Spleen (tissue), 11 donors: ENCODE results near the gene TAF1B. TPM values are rescaled to one million over a fixed set of nuclear protein-coding genes. Genes with fewer than 3 reads are reported as not detected.

Source experiments
- DNase-seq: peaks from one replicate; pipeline ENCODE4 v3.0.0-alpha.2; 2020
- H3K27ac ChIP-seq, 8 donors: fragments of 200-600 bp; sonication (generic) in 7 of 8; 1 replicate in 4 of 8; 2 replicates in 4 of 8; pipeline versions ENCODE4 v1.5.0 to v1.8.0; 2016 to 2021; ENCODE audit warnings: inconsistent platforms in 4 of 8, mild to moderate bottlenecking in 4 of 8, moderate library complexity in 1 of 8
- H3K27me3 ChIP-seq, 7 donors: fragments of 200-600 bp; sonication (generic) in 6 of 7; replicated peaks in 1 of 7; 1 replicate in 4 of 7; 2 replicates in 3 of 7; pipeline versions ENCODE4 v1.5.0 to v1.8.0; 2016 to 2021; ENCODE audit warnings: inconsistent platforms in 3 of 7, mild to moderate bottlenecking in 1 of 7
- H3K36me3 ChIP-seq, 6 donors: fragments of 200-600 bp; sonication (generic) in 5 of 6; 1 replicate in 4 of 6; 2 replicates in 2 of 6; pipeline versions ENCODE4 v1.5.0 to v1.8.0; 2016 to 2021; ENCODE audit warnings: inconsistent platforms in 2 of 6
- H3K4me1 ChIP-seq, 6 donors: fragments of 200-600 bp; sonication (generic) in 5 of 6; 1 replicate in 3 of 6; 2 replicates in 3 of 6; pipeline versions ENCODE4 v1.5.0 to v1.8.0; 2016 to 2021; ENCODE audit warnings: inconsistent platforms in 3 of 6
- H3K4me3 ChIP-seq, 8 donors: fragments of 200-600 bp; sonication (generic) in 7 of 8; 1 replicate in 4 of 8; 2 replicates in 4 of 8; pipeline versions ENCODE4 v1.5.0 to v1.8.0; 2016 to 2021; ENCODE audit warnings: inconsistent platforms in 4 of 8, mild to moderate bottlenecking in 4 of 8, moderate library complexity in 2 of 8
- H3K9me3 ChIP-seq, 8 donors: fragments of 200-600 bp; sonication (generic) in 7 of 8; 1 replicate in 4 of 8; 2 replicates in 4 of 8; pipeline versions ENCODE4 v1.5.0 to v1.8.0; 2016 to 2021; ENCODE audit warnings: inconsistent platforms in 4 of 8
- CTCF ChIP-seq, 11 experiments: fragments of 200-600 bp in 7 of 11; fragments of 450-650 bp in 4 of 11; sonication (generic) in 4 of 11; IDR thresholded peaks in 8 of 11; conservative IDR thresholded peaks in 3 of 11; 1 replicate in 7 of 11; 2 replicates in 4 of 11; pipeline versions ENCODE4 v1.4.0 to v1.8.0; 2016 to 2021; ENCODE audit warnings: antibody characterized with exemption in 11 of 11, inconsistent platforms in 4 of 11, mild to moderate bottlenecking in 1 of 11
- POLR2A ChIP-seq, 3 donors: fragments of 450-650 bp; IDR thresholded peaks; one replicate each; pipeline ENCODE4 v1.5.1; 2017; ENCODE audit warnings: antibody characterized with exemption in 3 of 3, mild to moderate bottlenecking in 1 of 3
- POLR2AphosphoS5 ChIP-seq, 3 donors: sonication (generic); formaldehyde crosslinking; IDR thresholded peaks; one replicate each; pipeline ENCODE4 v1.5.1; 2017; ENCODE audit warnings: antibody characterized with exemption in 3 of 3
- WGBS, 5 donors: extraction: QIAGEN DNeasy Blood & Tissue Kit in 3 of 5; methylation state at CpG; one replicate each; pipeline versions ENCODE4 v1.1.5 to v1.1.7; 2013 to 2018; 5-methylcytosine and 5-hydroxymethylcytosine counted together
- intact Hi-C: fragments of 100-400 bp; cut with DNase I; formaldehyde crosslinking; loops from one replicate; pipeline ENCODE4 v1.15.0; 2023; ENCODE audit warnings: low total_unique reads
- polyA plus RNA-seq, 3 donors: library from polyadenylated mRNA; stranded (reverse); fragments of 200-250 nt; gene quantifications; one replicate each; pipeline ENCODE4 v1.2.1, GENCODE V29; 2013
- total RNA-seq, 7 donors: library from RNA; depleted of rRNA in 3 of 7; stranded (reverse); fragments of >200 nt in 3 of 7; fragmentation: NEBNext Ultra II Directional in 4 of 7; extraction: Animal tissue kit (Norgen Biotek cat#: 25700) in 4 of 7; gene quantifications; one replicate each; pipeline versions ENCODE4 v1.1.0 to v1.2.1, GENCODE V29; 2016 to 2021
- donor health status: healthy with polysubstance abuse.
- donor health status: DM: no; HTN: no; CAD: no; lungs with moderate emphysema.
- donor health status: DM: no; HTN: no; CAD: no.
- donor health status: Bipolar disorder and iron deficiency.
- donor health status: healthy.
- donor health status: DM: no; HTN: no; CAD: no.
- donor health status: DM: yes; HTN: yes; CAD: no.

Gene TAF1B
- total and polyA plus RNA-seq, 10 donors: 3.8 to 26.5 (median 16.7) TPM

GRCh38 chr2:9975805-9976447 lies 132.7 kb downstream of the TAF1B start:
- 56 to 76% (median 68%) methylated on average over 9 of the region's 9 CpGs for WGBS, 5 donors
- Histone ChIP-seq H3K9me3 (no peaks in the 10 kb centered on the region), H3K4me1 (no peaks in the 10 kb centered on the region), H3K27ac (no peak overlapping the region), H3K36me3 (no peaks in the 10 kb centered on the region), H3K4me3 (no peak overlapping the region), H3K27me3 (no peaks in the 10 kb centered on the region)
- DNase-seq: no peak
- TF ChIP-seq POLR2AphosphoS5 (IDR thresholded peaks at IDR 0.05): no peak
- no peak for TF ChIP-seq CTCF (IDR thresholded peaks at IDR 0.05 in 8 of 11, conservative IDR thresholded peaks at IDR 0.05 in 3 of 11)
- no peak for TF ChIP-seq POLR2A (IDR thresholded peaks at IDR 0.05)
- intact Hi-C loops: no loop called here

- 61 to 78% (median 68%) methylated on average over 6 of the region's 6 CpGs for WGBS, 5 donors
- no peak for DNase-seq
- Histone ChIP-seq H3K27ac (no peak overlapping the region), H3K9me3 (no peaks in the 10 kb centered on the region), H3K4me1 (peaks cover 0 to 12% (median 9%) of the 10 kb centered on the region in 6 donors), H3K4me3 (no peak overlapping the region), H3K27me3 (no peaks in the 10 kb centered on the region), H3K36me3 (no peaks in the 10 kb centered on the region)
- intact Hi-C loops: loop anchor here (5.0 kb wide), 1 partner anchor 67 kb away; no protein-coding TSS in a partner anchor
- TF ChIP-seq POLR2AphosphoS5 (IDR thresholded peaks at IDR 0.05) (no peak), POLR2A (IDR thresholded peaks at IDR 0.05) (no peak), CTCF (IDR thresholded peaks at IDR 0.05 in 8 of 11, conservative IDR thresholded peaks at IDR 0.05 in 3 of 11) (no peak)
Observed at GRCh38 chr2:9979977-9980376, 136.7 kb downstream of the TAF1B start.

- Histone ChIP-seq H3K9me3 (no peaks in the 10 kb centered on the region), H3K27ac (no peak overlapping the region), H3K4me3 (no peak overlapping the region), H3K27me3 (no peaks in the 10 kb centered on the region), H3K36me3 (no peaks in the 10 kb centered on the region), H3K4me1 (peaks cover 0 to 14% (median 9%) of the 10 kb centered on the region in 6 donors)
- WGBS, 5 donors: 79 to 90% (median 81%) methylated on average over 2 of the region's 2 CpGs
- no peak for TF ChIP-seq POLR2A (IDR thresholded peaks at IDR 0.05)
- no peak for TF ChIP-seq CTCF (IDR thresholded peaks at IDR 0.05 in 8 of 11, conservative IDR thresholded peaks at IDR 0.05 in 3 of 11)
- TF ChIP-seq POLR2AphosphoS5 (IDR thresholded peaks at IDR 0.05): no peak
- intact Hi-C loops: loop anchor here (5.0 kb wide), 1 partner anchor 67 kb away; no protein-coding TSS in a partner anchor
- no peak for DNase-seq
Observed at GRCh38 chr2:9980520-9980919, 137.2 kb downstream of the TAF1B start.

- Histone ChIP-seq H3K27ac (no peak overlapping the region), H3K27me3 (no peaks in the 10 kb centered on the region), H3K4me3 (no peak overlapping the region), H3K9me3 (no peaks in the 10 kb centered on the region), H3K36me3 (no peaks in the 10 kb centered on the region), H3K4me1 (peaks cover 0 to 14% (median 9%) of the 10 kb centered on the region in 6 donors)
- no peak for DNase-seq
- TF ChIP-seq POLR2A (IDR thresholded peaks at IDR 0.05) (no peak), CTCF (IDR thresholded peaks at IDR 0.05 in 8 of 11, conservative IDR thresholded peaks at IDR 0.05 in 3 of 11) (no peak), POLR2AphosphoS5 (IDR thresholded peaks at IDR 0.05) (no peak)
- intact Hi-C loops: loop anchor here (5.0 kb wide), 1 partner anchor 66 kb away; no protein-coding TSS in a partner anchor
- 92 to 98% (median 95%) methylated on average over 3 of the region's 3 CpGs for WGBS, 5 donors
Observed at GRCh38 chr2:9981655-9982054, 138.4 kb downstream of the TAF1B start.
